A673 (cell line): Measurements from ENCODE around the gene FGF3. TPM values are rescaled to one million over a fixed set of nuclear protein-coding genes. Genes with fewer than 3 reads are reported as not detected.

Experiments
- BruUV-seq: library from RNA; stranded (reverse); fragments of 400-500 nt; replicated peaks from 2 replicates; lab custom pipeline; 2021; lab: Mats Ljungman, UMichigan
- CTCF ChIA-PET: fragments of 300-600 bp; sonication (Branson Sonifier 250); formaldehyde crosslinking; loops from one replicate; lab custom pipeline; 2022; ENCODE audit warnings: antibody characterized with exemption; lab: Charles Lee
- POLR2A ChIA-PET: fragments of 300-600 bp; sonication (Branson Sonifier 250); formaldehyde crosslinking; loops from one replicate; lab custom pipeline; 2022; ENCODE audit warnings: antibody characterized with exemption; ENCODE audit not compliant: low non-redundant PET; lab: Charles Lee
- DNase-seq: peaks from one replicate; pipeline ENCODE4 v3.0.0-alpha.2; 2015; ENCODE audit warnings: low spot score
- H3K27ac ChIP-seq: fragments of 200-600 bp; sonication (generic); 2 replicates; pipeline ENCODE4 v1.5.1; 2016; ENCODE audit warnings: mixed run types, low read depth, mild to moderate bottlenecking, mixed read lengths, antibody characterized with exemption, low read length; ENCODE audit not compliant: poor library complexity, severe bottlenecking
- H3K27me3 ChIP-seq: fragments of 200-600 bp; sonication (generic); replicated peaks from 2 replicates; pipeline ENCODE4 v1.6.1; 2017; ENCODE audit warnings: mixed run types, low read depth, mild to moderate bottlenecking, mixed read lengths, antibody characterized with exemption, low read length; ENCODE audit not compliant: insufficient read depth, poor library complexity
- H3K36me3 ChIP-seq: fragments of 200-600 bp; sonication (generic); 2 replicates; pipeline ENCODE4 v1.6.1; 2016; ENCODE audit warnings: mixed run types, mild to moderate bottlenecking, mixed read lengths, antibody characterized with exemption, low read length; ENCODE audit not compliant: insufficient read depth, poor library complexity, severe bottlenecking
- H3K4me1 ChIP-seq: fragments of 200-600 bp; sonication (generic); 2 replicates; pipeline ENCODE4 v1.6.1; 2017; ENCODE audit warnings: mixed run types, mild to moderate bottlenecking, mixed read lengths, antibody characterized with exemption, low read length; ENCODE audit not compliant: insufficient read depth, poor library complexity, severe bottlenecking
- H3K4me3 ChIP-seq: fragments of 200-600 bp; sonication (generic); 2 replicates; pipeline ENCODE4 v1.5.1; 2016; ENCODE audit warnings: low read depth, mixed run types, mild to moderate bottlenecking, mixed read lengths, low read length; ENCODE audit not compliant: poor library complexity, severe bottlenecking
- H3K9me3 ChIP-seq: fragments of 200-600 bp; sonication (generic); 2 replicates; pipeline ENCODE4 v1.6.1; 2016; ENCODE audit warnings: mixed run types, low read depth, mild to moderate bottlenecking, mixed read lengths, antibody characterized with exemption, low read length; ENCODE audit not compliant: poor library complexity, severe bottlenecking
- CTCF ChIP-seq: fragments of 300-800, 200-600 bp; sonication (generic); conservative IDR thresholded peaks from 2 replicates; pipeline ENCODE4 v1.5.1; 2017; ENCODE audit warnings: low read depth, mild to moderate bottlenecking, antibody characterized with exemption, low read length, moderate library complexity, mixed read lengths
- EZH2 ChIP-seq: fragments of 200-600 bp; sonication (generic); IDR thresholded peaks from 2 replicates; pipeline ENCODE4 v1.6.1; 2017; ENCODE audit warnings: borderline replicate concordance, low read depth, mild to moderate bottlenecking, mixed read lengths, antibody characterized with exemption, low read length; ENCODE audit not compliant: poor library complexity, severe bottlenecking
- intact Hi-C: fragments of 100-400 bp; cut with micrococcal nuclease; formaldehyde crosslinking; loops from one replicate; pipeline ENCODE4 v1.10.0; 2022; ENCODE audit not compliant: unreplicated experiment
- total RNA-seq: library from RNA; stranded (reverse); gene quantifications from 2 replicates; pipeline ENCODE4 v1.2.3, GENCODE V29; 2021

The FGF3 gene
- total RNA-seq, 1 experiment from 2014 or later, result not detected

DNA sequence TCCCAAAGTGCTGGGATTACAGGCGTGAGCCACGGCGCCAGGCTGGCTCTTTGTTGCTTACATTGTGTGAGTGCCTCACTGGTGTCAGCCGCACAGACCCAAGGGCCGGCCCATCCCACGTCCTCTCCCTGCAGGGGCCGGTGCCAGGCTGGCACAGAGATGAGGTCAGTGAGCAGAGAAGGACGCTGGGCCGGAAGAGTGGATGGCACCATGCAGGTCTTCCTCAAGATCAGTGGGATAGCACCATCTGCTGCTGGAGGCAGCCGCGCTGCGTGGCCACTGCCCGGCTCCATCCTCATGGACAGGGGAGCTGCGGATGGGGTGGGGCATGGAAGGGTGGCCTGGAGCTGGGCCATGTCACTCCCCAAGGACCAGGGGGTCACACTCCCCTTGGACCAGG, 22.1 kb downstream of the FGF3 start:
- POLR2A ChIA-PET, result no interaction called here
- no peak for DNase-seq
- Histone ChIP-seq H3K27ac (no peak overlapping the region), H3K4me1 (no peaks in the 10 kb centered on the region), H3K36me3 (no peaks in the 10 kb centered on the region), H3K4me3 (no peak overlapping the region), H3K9me3 (no peaks in the 10 kb centered on the region), H3K27me3 (no peaks in the 10 kb centered on the region)
- no peak for TF ChIP-seq EZH2
- TF ChIP-seq CTCF, result no peak
- intact Hi-C loops, result no loop called here
- BruUV-seq, result no TSS peak
- CTCF ChIA-PET, result no interaction called here

- Histone ChIP-seq H3K4me1 (no peaks in the 10 kb centered on the region), H3K36me3 (no peaks in the 10 kb centered on the region), H3K4me3 (no peak overlapping the region), H3K27ac (no peak overlapping the region), H3K27me3 (no peaks in the 10 kb centered on the region), H3K9me3 (no peaks in the 10 kb centered on the region)
- ChIA-PET POLR2A (no interaction called here), CTCF (no interaction called here)
- TF ChIP-seq EZH2 (no peak), CTCF (no peak)
- intact Hi-C loops, result no loop called here
- no TSS peak for BruUV-seq
- DNase-seq, result no peak
Observed at GRCh38 chr11:69796063-69796462, 23.2 kb downstream of the FGF3 start.

DNA sequence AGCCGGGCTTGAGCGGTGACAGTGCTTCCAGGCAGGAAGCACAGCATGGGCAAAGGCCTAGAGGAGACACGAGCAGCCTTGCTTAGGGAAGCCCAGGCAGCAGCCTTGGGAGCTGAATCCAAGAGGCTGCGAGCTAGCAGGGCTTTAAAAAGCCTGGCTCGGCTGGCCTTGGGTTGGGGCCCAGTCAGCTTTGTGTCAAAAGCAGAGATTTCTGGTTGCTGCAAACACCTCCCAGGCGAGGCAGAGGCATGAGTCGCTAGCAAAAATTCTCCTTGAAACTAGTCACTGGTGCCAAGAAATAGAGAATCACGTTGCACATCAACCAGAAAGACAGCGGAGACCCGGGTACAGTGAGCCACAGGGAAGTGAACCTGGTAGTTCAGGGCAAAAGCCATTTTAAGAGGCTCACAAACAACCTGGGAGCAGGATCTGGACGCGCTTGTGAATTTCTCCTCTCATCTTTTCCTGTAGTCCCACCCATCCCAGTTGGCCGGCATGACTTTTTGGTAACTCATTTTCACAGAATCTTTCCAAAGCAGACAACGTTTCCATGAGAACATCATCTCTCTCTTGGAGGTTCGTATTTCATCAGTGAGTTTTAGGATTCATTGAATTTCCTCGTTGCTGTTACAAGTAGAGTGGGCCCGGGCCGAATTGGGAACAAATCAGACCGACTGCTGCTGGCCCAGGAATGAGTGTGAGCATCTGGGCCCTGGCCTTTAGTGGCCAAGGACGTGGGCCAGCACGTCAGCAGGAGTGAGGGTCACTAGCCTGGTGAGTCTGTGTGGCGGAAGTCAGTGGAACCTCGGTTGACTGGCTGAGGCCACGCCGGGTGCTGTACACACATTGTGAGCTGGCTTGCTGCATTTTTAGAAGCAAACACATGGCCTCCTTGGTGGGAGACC, 27.7 kb downstream of the FGF3 start:
- Histone ChIP-seq H3K4me1 (no peaks in the 10 kb centered on the region), H3K36me3 (no peaks in the 10 kb centered on the region), H3K27me3 (no peaks in the 10 kb centered on the region), H3K27ac (no peak overlapping the region), H3K9me3 (no peaks in the 10 kb centered on the region), H3K4me3 (no peak overlapping the region)
- POLR2A ChIA-PET, result no interaction called here
- intact Hi-C loops, result no loop called here
- no TSS peak for BruUV-seq
- TF ChIP-seq CTCF (no peak), EZH2 (no peak)
- DNase-seq, result no peak
- CTCF ChIA-PET, result no interaction called here
